Endothelial cell of umbilical vein (primary cell): ENCODE measurements around the gene RAP1GAP. TPM values are rescaled to one million over a fixed set of nuclear protein-coding genes. Genes with fewer than 3 reads are reported as not detected.

Experiments
- BruUV-seq: library from RNA; stranded (reverse); fragments of 400-500 nt; replicated peaks from 2 replicates; lab custom pipeline; 2021; lab: Mats Ljungman, UMichigan
- CTCF ChIA-PET: fragments of 300-600, 350-600 bp; sonication (Branson Sonifier 250); formaldehyde crosslinking; loops from one replicate; lab custom pipeline; 2021; ENCODE audit warnings: antibody characterized with exemption, inconsistent platforms; lab: Charles Lee
- POLR2A ChIA-PET: fragments of 300-600, 350-600 bp; sonication (Branson Sonifier 250); formaldehyde crosslinking; loops from one replicate; lab custom pipeline; 2021; ENCODE audit warnings: antibody characterized with exemption, inconsistent platforms; lab: Charles Lee
- DNase-seq: peaks from one replicate; pipeline ENCODE4 v3.0.0-alpha.2; 2011; ENCODE audit warnings: low read depth, low spot score
- FAIRE-seq: peaks from 2 replicates; lab custom pipeline; 2011; peaks lifted over from hg19 to GRCh38; lab: Jason Lieb, UNC
- H2AFZ ChIP-seq: 2 replicates; pipeline ENCODE4 v1.6.0; 2012; ENCODE audit warnings: low read depth, low read length, control low read depth, inconsistent platforms
- H3K27ac ChIP-seq: 2 replicates; pipeline ENCODE4 v1.5.1; 2011; ENCODE audit warnings: low read depth, mild to moderate bottlenecking, control low read depth, low read length, moderate library complexity; ENCODE audit not compliant: insufficient read depth
- H3K27me3 ChIP-seq, 2 experiments: 2 replicates each; pipeline versions ENCODE4 v1.6.0 to v1.6.1; 2011; ENCODE audit warnings: low read length in 2 of 2, mixed read lengths in 1 of 2; ENCODE audit not compliant: control insufficient read depth in 2 of 2, insufficient read depth in 2 of 2
- H3K36me3 ChIP-seq, 2 experiments: 2 replicates in 1 of 2; 3 replicates in 1 of 2; pipeline ENCODE4 v1.5.1; 2011; ENCODE audit warnings: low read length in 2 of 2, mild to moderate bottlenecking in 1 of 2, moderate library complexity in 1 of 2; ENCODE audit not compliant: control insufficient read depth in 2 of 2, insufficient read depth in 2 of 2; ENCODE audit errors: extremely low read depth in 1 of 2
- H3K4me1 ChIP-seq: 3 replicates; pipeline ENCODE4 v1.5.1; 2011; ENCODE audit warnings: mild to moderate bottlenecking, low read length; ENCODE audit not compliant: control insufficient read depth, insufficient read depth; ENCODE audit errors: extremely low read depth
- H3K4me2 ChIP-seq: 2 replicates; pipeline ENCODE4 v1.6.1; 2011; ENCODE audit warnings: low read length, control low read depth, mixed read lengths; ENCODE audit not compliant: insufficient read depth
- H3K4me3 ChIP-seq, 3 experiments: fragments of 200-600 bp in 1 of 3; sonication (generic), shearing (Covaris generic) in 1 of 3; replicated peaks in 1 of 3; 2 replicates each; pipeline ENCODE4 v1.5.1; 2011 to 2016; ENCODE audit warnings: control low read depth in 3 of 3, low read length in 3 of 3, mild to moderate bottlenecking in 2 of 3, inconsistent platforms in 1 of 3, low read depth in 1 of 3, moderate library complexity in 1 of 3; ENCODE audit not compliant: insufficient read depth in 1 of 3
- H3K79me2 ChIP-seq: 2 replicates; pipeline ENCODE4 v1.6.0; 2012; ENCODE audit warnings: low read length, inconsistent platforms; ENCODE audit not compliant: control insufficient read depth, insufficient read depth
- H3K9ac ChIP-seq: replicated peaks from 2 replicates; pipeline ENCODE3; 2011; ENCODE audit warnings: low read length, control low read depth; ENCODE audit not compliant: insufficient read depth; ENCODE audit errors: extremely low read depth
- H3K9me1 ChIP-seq: replicated peaks from 3 replicates; pipeline ENCODE4 v1.6.0; 2011; ENCODE audit warnings: mild to moderate bottlenecking, low read length; ENCODE audit not compliant: control insufficient read depth, insufficient read depth; ENCODE audit errors: extremely low read depth
- H3K9me3 ChIP-seq: replicated peaks from 2 replicates; pipeline ENCODE4 v1.5.1; 2012; ENCODE audit warnings: low read length, inconsistent platforms; ENCODE audit not compliant: control insufficient read depth, insufficient read depth
- H4K20me1 ChIP-seq: replicated peaks from 2 replicates; pipeline ENCODE3; 2011; ENCODE audit warnings: mild to moderate bottlenecking, low read length; ENCODE audit not compliant: control insufficient read depth, insufficient read depth; ENCODE audit errors: extremely low read depth
- CTCF ChIP-seq, 2 donors: IDR thresholded peaks; 1 replicate in 1 of 2; 2 replicates in 1 of 2; pipeline ENCODE4 v1.5.1; 2011; ENCODE audit warnings: low read length in 2 of 2, mild to moderate bottlenecking in 2 of 2, moderate library complexity in 2 of 2, control low read depth in 1 of 2, inconsistent platforms in 1 of 2, low read depth in 1 of 2; ENCODE audit not compliant: insufficient read depth in 1 of 2; ENCODE audit errors: extremely low read depth in 1 of 2
- EZH2 ChIP-seq: IDR thresholded peaks from 2 replicates; pipeline ENCODE4 v1.6.1; 2012; ENCODE audit warnings: borderline replicate concordance, low read depth, mild to moderate bottlenecking, moderate library complexity, low read length, inconsistent platforms; ENCODE audit not compliant: severe bottlenecking
- FOS ChIP-seq: IDR thresholded peaks from 2 replicates; pipeline ENCODE4 v1.6.1; 2011; ENCODE audit warnings: mild to moderate bottlenecking, low read length, moderate library complexity, borderline replicate concordance; ENCODE audit not compliant: insufficient read depth
- GATA2 ChIP-seq: IDR thresholded peaks from 2 replicates; pipeline ENCODE4 v1.7.0; 2011; ENCODE audit warnings: low read depth, mild to moderate bottlenecking, moderate library complexity, mixed read lengths, low read length; ENCODE audit not compliant: insufficient read length, insufficient read depth
- JUN ChIP-seq: IDR thresholded peaks from 2 replicates; pipeline ENCODE4 v1.6.1; 2011; ENCODE audit warnings: borderline replicate concordance, low read depth; ENCODE audit not compliant: insufficient read length, insufficient read depth
- MAX ChIP-seq: IDR thresholded peaks from 2 replicates; pipeline ENCODE4 v1.6.1; 2011; ENCODE audit not compliant: insufficient read depth, insufficient read length
- MYC ChIP-seq: IDR thresholded peaks from one replicate; pipeline ENCODE4 v1.6.1; 2011; ENCODE audit warnings: mild to moderate bottlenecking, low read depth, low read length
- POLR2A ChIP-seq: IDR thresholded peaks from 2 replicates; pipeline ENCODE4 v1.6.1; 2012; ENCODE audit warnings: low read depth, mild to moderate bottlenecking, control low read depth, low read length
- POLR2AphosphoS5 ChIP-seq: IDR thresholded peaks from 2 replicates; pipeline ENCODE4 v1.6.1; 2012; ENCODE audit warnings: low read depth, mild to moderate bottlenecking, control low read depth, low read length, moderate library complexity; ENCODE audit not compliant: insufficient read depth
- dilution Hi-C: fragments of 300-500 bp; cut with MboI; formaldehyde crosslinking; loops from one replicate; pipeline ENCODE4 v1.15.0; 2019; ENCODE audit warnings: low sequenced_read_pairs; ENCODE audit not compliant: extremely low pct_ligation_motif_present
- intact Hi-C: fragments of 100-400 bp; cut with micrococcal nuclease; formaldehyde crosslinking; loops from one replicate; pipeline ENCODE4 v1.10.0; 2022
- polyA plus RNA-seq, 4 experiments: library from polyadenylated mRNA; depleted of rRNA in 3 of 4; stranded (reverse) in 3 of 4; unstranded in 1 of 4; fragments of >200 nt; gene quantifications; 2 replicates each; pipeline versions ENCODE4 v1.2.1 to v1.2.3, GENCODE V29; 2011 to 2012; ENCODE audit warnings: missing spikeins in 1 of 4
- total RNA-seq: library from RNA; stranded (reverse); gene quantifications from 2 replicates; pipeline ENCODE4 v1.2.3, GENCODE V29; 2021

The RAP1GAP gene
- total and polyA plus RNA-seq, 2 donors (not counting 3 experiments of a cell fraction or from before 2014, with no cell fraction given) = 0.07 to 0.20 TPM

- intact Hi-C loops (no loop called here), dilution Hi-C loops (no loop called here)
- Histone ChIP-seq H3K36me3 (no peaks in the 10 kb centered on the region), H3K4me3 (no peak overlapping the region), H3K27ac (no peak overlapping the region), H3K4me2 (no peak overlapping the region), H4K20me1 (no peaks in the 10 kb centered on the region), H2AFZ (no peak overlapping the region), H3K9me3 (no peaks in the 10 kb centered on the region), H3K4me1 (no peaks in the 10 kb centered on the region), H3K79me2 (no peaks in the 10 kb centered on the region), H3K27me3 (peaks cover 7 to 8% of the 10 kb centered on the region in 2 experiments), H3K9ac (no peak overlapping the region), H3K9me1 (no peaks in the 10 kb centered on the region)
- ChIA-PET POLR2A (no interaction called here), CTCF (interaction anchor here (0.7 to 5.4 kb wide), 4 partner anchors 14 to 293 kb away, joined by 3 to 34 read pairs (median 5); no protein-coding TSS in a partner anchor)
- FAIRE-seq = no peak
- no peak for TF ChIP-seq GATA2
- TF ChIP-seq MAX = no peak
- TF ChIP-seq POLR2AphosphoS5 = no peak
- no peak for TF ChIP-seq EZH2
- no peak for TF ChIP-seq JUN
- TF ChIP-seq MYC = no peak
- no peak for TF ChIP-seq FOS
- no TSS peak for BruUV-seq
- DNase-seq = no peak
Observed at GRCh38 chr1:21661886-21662285, 7.3 kb downstream of the RAP1GAP start.

GRCh38 chr1:21659924-21660326, 9.2 kb downstream of the RAP1GAP start:
- Histone ChIP-seq H3K79me2 (no peaks in the 10 kb centered on the region), H3K4me3 (no peak overlapping the region), H3K27ac (no peak overlapping the region), H3K9me3 (no peaks in the 10 kb centered on the region), H3K27me3 (peaks cover 6 to 7% of the 10 kb centered on the region in 2 experiments), H3K36me3 (no peaks in the 10 kb centered on the region), H3K9me1 (no peaks in the 10 kb centered on the region), H4K20me1 (no peaks in the 10 kb centered on the region), H2AFZ (no peak overlapping the region), H3K4me1 (no peaks in the 10 kb centered on the region), H3K9ac (no peak overlapping the region), H3K4me2 (no peak overlapping the region)
- intact Hi-C loops = loop anchor here (1.0 to 2.0 kb wide), 5 partner anchors 12 to 290 kb away; no protein-coding TSS in a partner anchor
- no peak for DNase-seq
- FAIRE-seq = no peak
- ChIA-PET CTCF (interaction anchor here (0.9 to 5.4 kb wide), 8 partner anchors 12 to 408 kb away, joined by 3 to 90 read pairs (median 4); no protein-coding TSS in a partner anchor), POLR2A (no interaction called here)
- no TSS peak for BruUV-seq
- TF ChIP-seq MYC = no peak
- no peak for TF ChIP-seq EZH2
- TF ChIP-seq GATA2 = no peak
- TF ChIP-seq POLR2AphosphoS5 = no peak
- TF ChIP-seq POLR2A = no peak
- no peak for TF ChIP-seq FOS
- TF ChIP-seq CTCF (IDR thresholded peaks at IDR 0.05; ENCODE audit: extremely low read depth in 1 of 2, insufficient read depth in 1 of 2, low read depth in 1 of 2, low read length in 2 of 2) = no peak
- TF ChIP-seq JUN = no peak
- no peak for TF ChIP-seq MAX
- dilution Hi-C loops = no loop called here
